GM12878 (cell line): ENCODE data around the gene CFAP91. TPM values are rescaled to one million over a fixed set of nuclear protein-coding genes. Genes with fewer than 3 reads are reported as not detected.
A peak's percentile ranks its signal among the peaks of the same experiment; 100 is the strongest.

ENCODE experiments used
- ATAC-seq: fragments of 200-7000 bp; cut with Tn5 transposase; 3 replicates; pipeline ENCODE4 v1.9.1; 2020; ENCODE audit warnings: mild to moderate bottlenecking, moderate library complexity
- BruUV-seq: library from RNA; stranded (reverse); fragments of 400-500 nt; replicated peaks from 2 replicates; lab custom pipeline; 2021; lab: Mats Ljungman, UMichigan
- CTCF ChIA-PET: fragments of 300-600 bp; sonication (Branson Sonifier 250); formaldehyde crosslinking; extraction: SDS; loops from one replicate; lab custom pipeline; 2021; ENCODE audit warnings: inconsistent platforms; lab: Yijun Ruan, JAX
- POLR2A ChIA-PET: fragments of 350-600 bp; formaldehyde crosslinking; extraction: SDS; loops from one replicate; lab custom pipeline; 2021; ENCODE audit warnings: inconsistent platforms; lab: Charles Lee
- RAD21 ChIA-PET: fragments of 300-600 bp; sonication (Branson Sonifier 250); formaldehyde crosslinking; loops from one replicate; lab custom pipeline; 2023; ENCODE audit warnings: antibody characterized with exemption; ENCODE audit not compliant: unreplicated experiment; lab: Charles Lee
- SMC1A ChIA-PET: fragments of 300-600 bp; sonication (Branson Sonifier 250); formaldehyde crosslinking; loops from one replicate; lab custom pipeline; 2023; ENCODE audit not compliant: unreplicated experiment, uncharacterized antibody; lab: Charles Lee
- DNase-seq: peaks from one replicate; pipeline ENCODE4 v3.0.0-alpha.2; 2011; ENCODE audit warnings: low read depth, low spot score
- FAIRE-seq: peaks from 3 replicates; lab custom pipeline; 2011; peaks lifted over from hg19 to GRCh38; lab: Jason Lieb, UNC
- H2AFZ ChIP-seq: 2 replicates; pipeline ENCODE4 v1.6.0; 2011; ENCODE audit warnings: low read depth, low read length, control low read depth; ENCODE audit not compliant: control insufficient read depth
- H3K27ac ChIP-seq: 2 replicates; pipeline ENCODE4 v1.5.1; 2011; ENCODE audit warnings: control low read depth; ENCODE audit not compliant: control insufficient read depth, insufficient read depth
- H3K27me3 ChIP-seq, 2 experiments: replicated peaks in 1 of 2; 2 replicates each; pipeline versions ENCODE4 v1.6.0 to v1.6.1; 2011; ENCODE audit warnings: low read length in 1 of 2; ENCODE audit not compliant: control insufficient read depth in 2 of 2, insufficient read depth in 2 of 2
- H3K36me3 ChIP-seq, 2 experiments: 2 replicates each; pipeline ENCODE4 v1.5.1; 2011; ENCODE audit warnings: low read length in 1 of 2; ENCODE audit not compliant: control insufficient read depth in 2 of 2, insufficient read depth in 2 of 2
- H3K4me1 ChIP-seq: 2 replicates; pipeline ENCODE4 v1.6.1; 2011; ENCODE audit warnings: mild to moderate bottlenecking, low read length, moderate library complexity, mixed read lengths; ENCODE audit not compliant: control insufficient read depth, insufficient read depth
- H3K4me2 ChIP-seq: 2 replicates; pipeline ENCODE4 v1.6.0; 2011; ENCODE audit warnings: control low read depth; ENCODE audit not compliant: control insufficient read depth, insufficient read depth
- H3K4me3 ChIP-seq: fragments of 200-600 bp; sonication (generic); 2 replicates; pipeline ENCODE4 v1.5.1; 2016
- H3K79me2 ChIP-seq: 2 replicates; pipeline ENCODE4 v1.6.0; 2011; ENCODE audit warnings: low read length; ENCODE audit not compliant: control insufficient read depth, insufficient read depth
- H3K9ac ChIP-seq: 2 replicates; pipeline ENCODE4 v1.8.0; 2011; ENCODE audit warnings: low read length, control low read depth, mixed read lengths; ENCODE audit not compliant: control insufficient read depth, insufficient read depth
- H3K9me3 ChIP-seq: replicated peaks from 3 replicates; pipeline ENCODE4 v1.5.1; 2011; ENCODE audit warnings: mild to moderate bottlenecking, low read length; ENCODE audit not compliant: control insufficient read depth, insufficient read depth
- H4K20me1 ChIP-seq: 2 replicates; pipeline ENCODE4 v1.6.0; 2011; ENCODE audit not compliant: control insufficient read depth, insufficient read depth
- ATF7 ChIP-seq: fragments of 450-650 bp; IDR thresholded peaks from 2 replicates; pipeline ENCODE4 v1.6.1; 2016; ENCODE audit warnings: low read depth, mild to moderate bottlenecking
- BACH1 ChIP-seq: fragments of 450-650 bp; IDR thresholded peaks from 2 replicates; pipeline ENCODE4 v1.6.1; 2017; ENCODE audit warnings: mild to moderate bottlenecking, borderline replicate concordance
- EED ChIP-seq: sonication (generic); IDR thresholded peaks from 2 replicates; pipeline ENCODE4 v1.6.1; 2016; ENCODE audit warnings: antibody characterized with exemption, low read depth
- FOXK2 ChIP-seq: fragments of 450-650 bp; IDR thresholded peaks from 2 replicates; pipeline ENCODE4 v1.6.1; 2017; ENCODE audit warnings: mild to moderate bottlenecking, moderate library complexity
- IKZF1 ChIP-seq: fragments of 450-650 bp; conservative IDR thresholded peaks from 2 replicates; pipeline ENCODE4 v1.6.1; 2017; ENCODE audit warnings: antibody characterized with exemption, mild to moderate bottlenecking
- IKZF2 ChIP-seq, 2 experiments: fragments of 450-650 bp; IDR thresholded peaks; 2 replicates each; pipeline ENCODE4 v1.6.1; 2017; ENCODE audit warnings: mild to moderate bottlenecking in 2 of 2, moderate library complexity in 2 of 2
- MEF2A ChIP-seq: IDR thresholded peaks from 2 replicates; pipeline ENCODE4 v1.6.1; 2011; ENCODE audit warnings: low read depth, mild to moderate bottlenecking, low read length, moderate library complexity; ENCODE audit not compliant: insufficient read depth
- MEF2B ChIP-seq: fragments of 450-650 bp; IDR thresholded peaks from 2 replicates; pipeline ENCODE4 v1.6.1; 2018; ENCODE audit warnings: mild to moderate bottlenecking, moderate library complexity; ENCODE audit not compliant: partially characterized antibody, poor library complexity, severe bottlenecking
- MXI1 ChIP-seq: fragments of 150-350 bp; IDR thresholded peaks from 2 replicates; pipeline ENCODE4 v1.6.1; 2011; ENCODE audit warnings: low read depth, mild to moderate bottlenecking, inconsistent platforms, low read length, improper control_type of control experiment
- NFIC ChIP-seq: IDR thresholded peaks from 2 replicates; pipeline ENCODE4 v1.6.1; 2012; ENCODE audit warnings: low read depth, mild to moderate bottlenecking, inconsistent platforms, low read length, moderate library complexity
- RAD51 ChIP-seq: fragments of 450-650 bp; IDR thresholded peaks from 2 replicates; pipeline ENCODE4 v1.6.1; 2016; ENCODE audit warnings: moderate library complexity, mild to moderate bottlenecking, inconsistent platforms
- RUNX3 ChIP-seq: IDR thresholded peaks from 2 replicates; pipeline ENCODE4 v1.6.1; 2012; ENCODE audit warnings: low read length, inconsistent platforms
- SPI1 ChIP-seq: IDR thresholded peaks from 2 replicates; pipeline ENCODE4 v1.6.1; 2011; ENCODE audit warnings: low read depth, mild to moderate bottlenecking, low read length, moderate library complexity, borderline replicate concordance; ENCODE audit not compliant: insufficient read depth
- ZNF207 ChIP-seq: fragments of 450-650 bp; IDR thresholded peaks from 2 replicates; pipeline ENCODE4 v1.6.1; 2014; ENCODE audit warnings: antibody characterized with exemption, mild to moderate bottlenecking, borderline replicate concordance
- WGBS: methylation state at CpG from one replicate; pipeline ENCODE4 v1.1.6; 2016; ENCODE audit warnings: low lambda C conversion rate; ENCODE audit not compliant: insufficient replicate concordance, insufficient coverage; ENCODE audit errors: missing lambda C conversion rate; 5-methylcytosine and 5-hydroxymethylcytosine counted together
- in situ Hi-C: fragments of 300-500 bp; cut with MboI; formaldehyde crosslinking; loops from 9 replicates; pipeline ENCODE4 v1.14.3; 2018; ENCODE audit warnings: mixed read lengths
- intact Hi-C: fragments of 100-400 bp; cut with micrococcal nuclease; formaldehyde crosslinking; loops from one replicate; pipeline ENCODE4 v1.14.2; 2022; ENCODE audit not compliant: unreplicated experiment
- polyA plus RNA-seq, 11 experiments: library from polyadenylated mRNA; depleted of rRNA in 4 of 11; unstranded in 6 of 11; stranded (reverse) in 5 of 11; fragments of >200 nt; fragmentation: Nextera tagmentation in 4 of 11; fragmentation: Illumina TruSeq in 1 of 11; extraction: Ambion mirVana in 4 of 11; extraction: Trizol in 1 of 11; gene quantifications; 1 replicate in 1 of 11; 2 replicates in 10 of 11; pipeline versions ENCODE4 v1.2.1 to v1.2.3, GENCODE V29; 2011 to 2016; ENCODE audit warnings: inconsistent platforms in 2 of 11, missing spikeins in 2 of 11, low read depth in 1 of 11
- total RNA-seq, 4 experiments: library from RNA; depleted of rRNA in 3 of 4; stranded (reverse); fragments of >200 nt in 3 of 4; fragmentation: Illumina TruSeq in 1 of 4; extraction: Trizol in 1 of 4; gene quantifications; 2 replicates each; pipeline versions ENCODE4 v1.2.1 to v1.2.3, GENCODE V29; 2013 to 2021
- TF ChIP-seq, protein P1 (sequence below): fragments of 450-650 bp; IDR thresholded peaks from 2 replicates; pipeline ENCODE4 v1.6.1; 2017; ENCODE audit warnings: antibody characterized with exemption, mild to moderate bottlenecking, moderate library complexity
- TF ChIP-seq, protein P2 (sequence below): fragments of 450-650 bp; IDR thresholded peaks from 2 replicates; pipeline ENCODE4 v1.6.1; 2016; ENCODE audit warnings: mild to moderate bottlenecking
- TF ChIP-seq, protein P3 (sequence below): fragments of 450-650 bp; IDR thresholded peaks from 2 replicates; pipeline ENCODE4 v1.6.1; 2017; ENCODE audit warnings: low read depth, mild to moderate bottlenecking, moderate library complexity

CFAP91 gene
- total and polyA plus RNA-seq, 10 of the 15 experiments (the other 5 are each of a cell fraction or from before 2014, with no cell fraction given): 0.03 to 2.2 (median 0.92) TPM

DNA sequence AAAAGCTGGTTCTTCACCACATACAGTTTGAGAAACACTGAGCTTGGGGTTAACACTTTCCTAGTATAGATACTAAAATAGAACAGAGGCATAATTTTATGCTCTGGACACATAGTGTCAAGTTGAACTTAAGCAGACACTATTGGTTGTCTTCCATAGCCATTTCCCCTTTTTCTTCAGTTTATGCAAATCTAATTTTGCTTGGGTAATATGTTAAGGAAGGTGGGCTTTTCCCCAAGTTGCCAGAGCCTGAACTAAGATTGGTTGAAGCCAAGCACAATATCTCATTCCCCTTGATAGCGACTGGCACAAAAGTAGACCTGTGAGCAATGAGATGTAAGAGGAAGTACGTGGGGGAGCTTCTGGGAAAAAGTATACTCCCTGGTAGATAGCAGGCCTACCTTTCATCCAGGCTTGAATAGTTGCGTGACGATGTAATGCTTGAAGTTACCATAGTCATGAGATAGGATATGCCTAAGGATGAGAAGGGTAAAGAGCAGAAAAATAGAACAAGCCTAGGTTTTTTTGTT lies 37.9 kb upstream of the CFAP91 start:
- 59% methylated on average over 4 of the region's 4 CpGs for WGBS
- peak; percentile 66; the same call in 1 of the 2 replicates for TF ChIP-seq MEF2A
- peak; percentile 11; the same call in 1 of the 2 replicates for TF ChIP-seq NFIC
- peak; percentile 75 for TF ChIP-seq IKZF1
- TF ChIP-seq IKZF2 (IDR thresholded peaks at IDR 0.05): peak in 1 of 2 experiments; percentile 82; a peak in 2 of 4 replicates
- 0 out of 2 replicates have a peak, but pooled peaks have one; percentile 3 for TF ChIP-seq RAD51
- TF ChIP-seq FOXK2: no peak
- no peak for TF ChIP-seq ZNF207
- TF ChIP-seq MXI1: peak; percentile 81; the same call in 1 of the 2 replicates
- TF ChIP-seq, protein P1, sequence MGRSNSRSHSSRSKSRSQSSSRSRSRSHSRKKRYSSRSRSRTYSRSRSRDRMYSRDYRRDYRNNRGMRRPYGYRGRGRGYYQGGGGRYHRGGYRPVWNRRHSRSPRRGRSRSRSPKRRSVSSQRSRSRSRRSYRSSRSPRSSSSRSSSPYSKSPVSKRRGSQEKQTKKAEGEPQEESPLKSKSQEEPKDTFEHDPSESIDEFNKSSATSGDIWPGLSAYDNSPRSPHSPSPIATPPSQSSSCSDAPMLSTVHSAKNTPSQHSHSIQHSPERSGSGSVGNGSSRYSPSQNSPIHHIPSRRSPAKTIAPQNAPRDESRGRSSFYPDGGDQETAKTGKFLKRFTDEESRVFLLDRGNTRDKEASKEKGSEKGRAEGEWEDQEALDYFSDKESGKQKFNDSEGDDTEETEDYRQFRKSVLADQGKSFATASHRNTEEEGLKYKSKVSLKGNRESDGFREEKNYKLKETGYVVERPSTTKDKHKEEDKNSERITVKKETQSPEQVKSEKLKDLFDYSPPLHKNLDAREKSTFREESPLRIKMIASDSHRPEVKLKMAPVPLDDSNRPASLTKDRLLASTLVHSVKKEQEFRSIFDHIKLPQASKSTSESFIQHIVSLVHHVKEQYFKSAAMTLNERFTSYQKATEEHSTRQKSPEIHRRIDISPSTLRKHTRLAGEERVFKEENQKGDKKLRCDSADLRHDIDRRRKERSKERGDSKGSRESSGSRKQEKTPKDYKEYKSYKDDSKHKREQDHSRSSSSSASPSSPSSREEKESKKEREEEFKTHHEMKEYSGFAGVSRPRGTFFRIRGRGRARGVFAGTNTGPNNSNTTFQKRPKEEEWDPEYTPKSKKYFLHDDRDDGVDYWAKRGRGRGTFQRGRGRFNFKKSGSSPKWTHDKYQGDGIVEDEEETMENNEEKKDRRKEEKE: no peak
- no peak for TF ChIP-seq BACH1
- peak; percentile 41; the same call in 1 of the 2 replicates for TF ChIP-seq RUNX3
- TF ChIP-seq ATF7: peak; percentile 21; the same call in 1 of the 2 replicates
- peak; percentile 23; the same call in 1 of the 2 replicates for TF ChIP-seq EED
- TF ChIP-seq, protein P2, sequence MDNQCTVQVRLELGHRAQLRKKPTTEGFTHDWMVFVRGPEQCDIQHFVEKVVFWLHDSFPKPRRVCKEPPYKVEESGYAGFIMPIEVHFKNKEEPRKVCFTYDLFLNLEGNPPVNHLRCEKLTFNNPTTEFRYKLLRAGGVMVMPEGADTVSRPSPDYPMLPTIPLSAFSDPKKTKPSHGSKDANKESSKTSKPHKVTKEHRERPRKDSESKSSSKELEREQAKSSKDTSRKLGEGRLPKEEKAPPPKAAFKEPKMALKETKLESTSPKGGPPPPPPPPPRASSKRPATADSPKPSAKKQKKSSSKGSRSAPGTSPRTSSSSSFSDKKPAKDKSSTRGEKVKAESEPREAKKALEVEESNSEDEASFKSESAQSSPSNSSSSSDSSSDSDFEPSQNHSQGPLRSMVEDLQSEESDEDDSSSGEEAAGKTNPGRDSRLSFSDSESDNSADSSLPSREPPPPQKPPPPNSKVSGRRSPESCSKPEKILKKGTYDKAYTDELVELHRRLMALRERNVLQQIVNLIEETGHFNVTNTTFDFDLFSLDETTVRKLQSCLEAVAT: peak; percentile 68
- TF ChIP-seq, protein P3, sequence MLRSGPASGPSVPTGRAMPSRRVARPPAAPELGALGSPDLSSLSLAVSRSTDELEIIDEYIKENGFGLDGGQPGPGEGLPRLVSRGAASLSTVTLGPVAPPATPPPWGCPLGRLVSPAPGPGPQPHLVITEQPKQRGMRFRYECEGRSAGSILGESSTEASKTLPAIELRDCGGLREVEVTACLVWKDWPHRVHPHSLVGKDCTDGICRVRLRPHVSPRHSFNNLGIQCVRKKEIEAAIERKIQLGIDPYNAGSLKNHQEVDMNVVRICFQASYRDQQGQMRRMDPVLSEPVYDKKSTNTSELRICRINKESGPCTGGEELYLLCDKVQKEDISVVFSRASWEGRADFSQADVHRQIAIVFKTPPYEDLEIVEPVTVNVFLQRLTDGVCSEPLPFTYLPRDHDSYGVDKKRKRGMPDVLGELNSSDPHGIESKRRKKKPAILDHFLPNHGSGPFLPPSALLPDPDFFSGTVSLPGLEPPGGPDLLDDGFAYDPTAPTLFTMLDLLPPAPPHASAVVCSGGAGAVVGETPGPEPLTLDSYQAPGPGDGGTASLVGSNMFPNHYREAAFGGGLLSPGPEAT: peak; percentile 72; the same call in 1 of the 2 replicates
- TF ChIP-seq MEF2B: peak; percentile 74
- TF ChIP-seq SPI1: peak; percentile 76
- RAD21 ChIA-PET: interaction anchor here (1.0 to 5.4 kb wide), 6 partner anchors 10 to 115 kb away, joined by 3 to 52 read pairs (median 10); partner anchors contain the start of gene COX17
- BruUV-seq: no TSS peak
- ATAC-seq: peak; percentile 34
- no peak for FAIRE-seq
- Histone ChIP-seq H3K4me3 (no peak overlapping the region), H3K9me3 (no peaks in the 10 kb centered on the region; the same call in 2 of the 3 replicates), H3K4me2 (peak overlapping the region; percentile 43), H3K4me1 (peaks cover 30% of the 10 kb centered on the region), H3K27ac (peak overlapping the region; percentile 53), H3K79me2 (peaks cover under 1% of the 10 kb centered on the region), H2AFZ (peak overlapping the region; percentile 46), H3K9ac (no peak overlapping the region), H4K20me1 (no peaks in the 10 kb centered on the region), H3K36me3 (peaks cover 0 to 7% of the 10 kb centered on the region in 2 experiments; a peak in 2 of 4 replicates), H3K27me3 (no peaks in the 10 kb centered on the region)
- DNase-seq: no peak
- POLR2A ChIA-PET: interaction anchor here (0.6 to 4.3 kb wide), 4 partner anchors 11 to 64 kb away, joined by 3 to 25 read pairs (median 8); partner anchors contain the start of gene COX17
- SMC1A ChIA-PET: interaction anchor here (1.0 to 8.0 kb wide), 14 partner anchors 8 to 165 kb away, joined by 3 to 100 read pairs (median 4); partner anchors contain the start of genes COX17 and PLA1A
- CTCF ChIA-PET: interaction anchor here (0.5 to 9.5 kb wide), 10 partner anchors 8 to 421 kb away, joined by 3 to 71 read pairs (median 6); partner anchors contain the start of genes COX17 and PLA1A
- intact Hi-C loops (no loop called here), in situ Hi-C loops (no loop called here)
